CD4-positive, alpha-beta T cell treated with Interleukin-1 beta for 1 hour (primary cell): ENCODE data around the gene PPP1CB.
A peak's percentile ranks its signal among the peaks of the same experiment; 100 is the strongest.
"Not testable (repeated sequence)": the region's sequence is repeated elsewhere in the genome, so short reads cannot be mapped to it uniquely, and the experiment has no call there.

ENCODE experiments used
- DNase-seq, 2 donors: peaks; one replicate each; pipeline ENCODE4 v3.0.0-alpha.2; 2020 to 2022

The PPP1CB gene

GRCh38 chr2:28780496-28780895 is 28.9 kb downstream of the PPP1CB start:
- no peak for DNase-seq

- no peak for DNase-seq
These were observed 30.8 kb downstream of the PPP1CB start for GRCh38 chr2:28782423-28782822.

DNA sequence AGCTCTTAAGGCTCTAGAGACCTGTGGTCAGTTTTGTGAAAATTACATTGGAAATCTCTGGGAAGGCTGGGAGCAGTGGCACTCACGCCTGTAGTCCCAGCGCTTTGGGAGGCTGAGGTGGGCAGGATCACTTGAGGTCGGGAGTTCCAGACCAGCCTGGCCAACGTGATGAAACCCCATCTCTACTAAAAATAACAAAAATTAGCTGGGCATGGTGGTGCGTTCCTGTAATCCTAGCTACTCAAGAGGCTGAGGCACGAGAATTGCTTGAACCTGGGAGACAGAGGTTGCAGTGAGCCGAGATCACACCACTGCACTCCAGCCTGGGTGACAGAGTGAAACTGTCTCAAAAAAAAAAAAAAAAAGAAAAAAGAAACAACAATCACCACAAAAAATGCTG is 32.9 kb downstream of the PPP1CB start:
- DNase-seq, result not testable (repeated sequence)

GRCh38 chr2:28796620-28797019 is 45.0 kb downstream of the PPP1CB start:
- no peak for DNase-seq

DNA sequence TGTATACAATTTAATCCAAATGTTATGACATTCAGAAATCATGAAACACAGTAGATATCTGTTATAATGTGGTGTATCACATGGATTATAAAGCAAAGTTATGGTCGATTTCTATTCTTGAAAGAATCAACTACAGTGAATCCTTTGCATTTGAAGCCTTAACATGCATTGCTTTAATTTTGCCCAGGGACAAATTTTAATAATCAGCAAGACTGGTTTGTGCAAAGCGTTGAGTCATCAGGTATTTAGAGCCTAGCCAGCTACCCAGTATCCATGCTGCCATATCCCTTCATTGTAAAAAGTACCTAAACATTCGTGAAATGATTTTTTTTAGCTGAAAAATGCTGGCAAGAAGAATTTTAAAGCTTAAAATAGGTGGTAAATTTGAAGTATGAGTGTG is 50.1 kb downstream of the PPP1CB start:
- no peak for DNase-seq

DNA sequence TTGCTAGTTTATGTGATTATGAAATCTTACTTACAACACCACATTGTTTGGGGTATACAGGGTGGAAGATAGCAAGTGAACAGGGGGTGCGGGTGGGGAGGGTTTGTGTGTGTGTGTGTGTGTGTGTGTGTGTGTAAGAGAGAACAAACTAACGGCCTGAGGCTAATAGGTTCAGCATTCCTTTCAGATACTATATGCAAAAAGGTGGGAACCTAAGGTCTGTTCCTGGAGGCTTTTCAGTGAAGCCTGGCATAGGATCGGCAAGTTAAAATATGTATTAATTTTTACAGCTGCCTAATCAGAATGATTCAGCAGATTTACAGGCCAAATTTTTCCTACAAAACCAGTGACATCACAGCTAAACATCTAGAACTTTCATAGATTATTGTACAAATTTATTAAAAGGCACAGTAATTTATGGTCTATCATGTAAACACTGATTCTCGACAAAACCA is 51.4 kb downstream of the PPP1CB start:
- DNase-seq, result no peak

DNA sequence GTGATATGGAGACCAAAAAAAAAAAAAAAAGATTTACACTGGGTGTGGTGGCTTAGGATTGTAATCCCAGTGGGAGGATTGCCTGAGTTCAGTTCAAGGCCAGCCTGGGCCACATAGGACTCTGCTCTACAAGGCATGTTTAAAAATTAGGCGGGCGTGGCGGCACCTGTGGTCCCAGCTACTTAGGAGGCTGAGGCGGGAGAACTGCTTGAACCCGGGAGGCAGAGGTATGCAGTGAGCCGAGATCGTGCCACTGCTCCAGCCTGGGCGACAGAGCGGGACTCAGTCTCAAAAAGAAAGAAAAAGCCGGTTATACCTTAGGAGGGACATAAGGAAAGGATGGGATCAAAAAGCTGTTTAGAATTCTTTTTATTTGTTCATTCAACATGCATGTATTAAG is 58.3 kb downstream of the PPP1CB start:
- DNase-seq, result no peak

DNA sequence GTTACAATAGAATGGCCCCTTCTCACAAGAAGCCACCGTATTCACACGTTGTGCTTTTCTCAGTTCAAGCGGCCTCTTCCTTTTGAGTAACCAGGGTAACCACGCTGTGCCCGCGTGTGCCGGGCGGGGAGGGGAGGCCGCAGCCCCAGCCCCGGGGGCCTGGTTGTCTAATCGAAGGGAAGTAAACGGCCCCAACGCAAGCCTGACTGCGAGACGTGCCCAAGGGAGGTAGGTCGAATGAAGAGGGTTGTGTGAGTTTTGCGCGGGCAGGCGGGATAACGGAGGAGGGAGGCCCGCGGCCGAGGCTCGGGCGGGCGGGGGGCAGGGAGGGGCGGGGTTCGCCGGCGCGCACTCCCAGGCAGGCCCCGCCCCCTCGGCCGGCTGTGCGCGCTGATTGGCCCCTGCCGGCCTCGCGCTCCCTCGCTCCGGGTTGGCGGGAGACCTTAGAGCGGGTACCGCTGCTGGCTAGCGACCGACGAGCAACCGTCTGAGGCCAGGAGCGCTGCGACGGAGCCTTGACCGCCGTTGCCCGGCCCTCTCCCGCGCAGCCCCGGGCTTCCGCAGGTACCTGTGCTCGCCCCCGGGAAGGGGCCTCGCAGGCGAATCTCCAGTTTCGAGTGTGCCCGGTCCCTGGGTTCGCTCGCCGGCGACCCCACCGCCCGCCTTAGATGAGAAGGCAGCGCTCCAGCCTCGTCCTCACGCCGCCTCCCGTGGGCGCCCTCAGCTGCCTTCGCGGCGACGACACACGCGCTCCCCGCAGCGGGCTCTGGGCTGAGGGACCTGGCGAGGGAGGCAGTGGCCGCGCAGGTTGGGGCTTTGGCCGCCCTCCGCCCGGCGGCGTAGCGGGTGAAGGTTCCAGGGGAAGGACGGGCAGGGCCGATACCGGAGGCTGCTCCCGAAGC is 59.0 kb downstream of the PPP1CB start, which contains the start of gene SPDYA:
SPDYA (plus strand) TSS at position 451 of the 902 bp plus-strand sequence. CDS start 5,181 bp downstream, outside the sequence.
- DNase-seq, result peak; percentile 83 to 85

DNA sequence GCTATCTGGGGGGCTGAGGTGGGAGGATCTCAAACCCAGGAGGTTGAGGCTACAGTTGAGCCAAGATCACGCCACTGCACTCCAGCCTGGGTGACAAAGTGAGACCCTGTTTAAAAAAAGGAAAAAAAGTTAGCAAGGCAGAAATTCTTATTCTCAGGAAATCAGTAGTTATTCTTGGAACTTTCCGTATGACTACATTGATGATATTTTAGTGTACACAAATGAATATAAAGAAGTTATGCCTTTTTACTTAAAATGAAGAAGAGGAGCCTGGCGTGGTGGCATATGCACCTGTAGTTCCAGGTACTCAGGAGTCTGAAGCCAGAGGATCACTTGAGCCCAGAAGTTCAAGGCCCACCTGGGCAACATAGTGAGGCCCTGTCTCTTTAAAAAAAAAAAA is 66.4 kb downstream of the PPP1CB start:
- no peak for DNase-seq

GRCh38 chr2:28821295-28821958 is 69.8 kb downstream of the PPP1CB start:
- peak; percentile 54 to 78 for DNase-seq

DNA sequence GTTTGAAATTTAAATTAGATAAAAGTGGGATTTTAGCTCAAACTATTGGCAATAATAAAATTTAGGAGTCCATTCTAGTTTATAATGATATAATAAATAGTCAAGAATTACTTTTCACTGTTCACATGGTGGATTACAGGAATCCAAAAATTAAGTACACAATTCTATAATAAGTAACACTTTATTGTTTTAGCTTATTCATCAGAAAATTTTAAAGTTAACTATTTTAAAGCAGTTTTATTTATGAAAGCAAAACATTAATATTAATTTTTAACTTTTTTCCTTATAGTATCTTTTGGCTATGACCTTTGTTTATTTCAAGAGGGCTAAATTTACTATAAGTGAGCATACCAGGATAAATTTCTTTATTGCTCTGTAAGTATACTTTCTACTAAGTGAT is 70.4 kb downstream of the PPP1CB start:
- DNase-seq, result no peak

DNA sequence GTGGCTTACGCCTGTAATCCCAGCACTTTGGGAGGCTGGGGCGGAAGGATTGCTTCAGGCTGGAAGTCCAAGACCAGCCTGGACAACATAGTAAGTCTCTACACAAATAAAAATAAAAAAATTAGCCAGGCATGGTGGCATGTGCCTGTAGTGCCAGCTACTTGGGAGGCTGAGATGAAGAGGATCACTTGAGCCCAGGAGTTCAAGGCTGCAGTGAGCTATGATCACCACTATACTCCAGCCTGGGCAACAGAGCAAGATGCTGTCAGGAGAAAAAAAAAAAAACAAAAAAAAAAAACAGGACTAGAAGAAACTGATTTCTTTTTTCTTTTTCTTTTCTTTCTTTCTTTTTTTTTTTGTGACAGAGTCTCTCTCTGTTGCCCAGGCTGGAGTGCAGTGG is 72.6 kb downstream of the PPP1CB start:
- no peak for DNase-seq

- DNase-seq, result no peak
These were observed 73.2 kb downstream of the PPP1CB start for GRCh38 chr2:28824870-28825269.

- no peak for DNase-seq
These were observed 76.8 kb downstream of the PPP1CB start for GRCh38 chr2:28828382-28828781.

DNA sequence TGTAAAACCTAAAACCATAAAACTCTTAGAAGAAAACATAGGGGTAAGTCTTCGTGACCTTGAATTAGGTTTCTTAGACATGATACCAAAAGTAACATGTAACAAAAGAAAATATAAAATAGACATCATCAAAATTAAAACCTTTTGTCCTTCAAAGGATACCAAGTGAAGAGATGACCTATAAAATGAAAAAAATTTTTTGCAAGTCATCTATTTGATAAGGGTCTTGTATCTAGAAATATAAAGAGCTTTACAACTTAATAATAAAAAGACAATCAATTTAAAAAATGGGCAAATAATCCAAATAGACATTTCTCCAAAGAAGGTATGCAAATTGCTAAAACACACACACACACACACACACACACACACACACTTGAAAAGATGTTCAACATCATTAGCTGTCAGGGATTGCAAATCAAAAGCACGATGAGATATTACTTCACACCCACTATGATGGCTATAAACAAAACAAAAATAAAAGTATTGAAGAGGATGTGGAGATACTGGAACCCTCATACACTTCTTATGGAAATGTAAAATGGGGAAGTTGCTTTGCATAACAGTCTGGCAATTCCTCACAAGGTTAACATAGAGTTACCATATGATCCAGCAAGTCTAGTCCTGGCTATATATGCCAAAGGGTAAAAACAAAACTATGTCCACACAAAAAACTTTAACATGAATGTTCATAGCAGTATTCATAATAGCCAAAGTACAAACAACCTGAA is 82.3 kb downstream of the PPP1CB start:
- no peak for DNase-seq

DNA sequence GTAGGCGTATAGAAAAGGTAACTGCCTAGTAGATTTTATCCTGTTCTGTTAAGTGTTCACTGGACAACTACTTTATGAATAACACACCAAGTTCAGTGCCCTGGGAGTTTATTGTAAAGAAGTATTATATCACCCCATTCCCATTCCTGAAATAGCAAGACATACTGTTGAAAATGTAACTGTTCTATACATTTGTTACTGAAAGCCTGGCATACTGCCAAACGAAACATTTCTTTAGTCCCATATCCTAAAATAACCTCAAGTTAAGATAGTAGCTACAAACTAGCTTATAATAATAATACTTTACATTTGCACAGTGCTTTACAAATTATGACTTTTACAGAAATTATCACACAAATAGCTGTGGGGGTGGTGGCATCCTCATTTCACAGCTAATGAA is 84.2 kb downstream of the PPP1CB start:
- no peak for DNase-seq

- no peak for DNase-seq
These were observed 87.3 kb downstream of the PPP1CB start for GRCh38 chr2:28838971-28839370.

DNA sequence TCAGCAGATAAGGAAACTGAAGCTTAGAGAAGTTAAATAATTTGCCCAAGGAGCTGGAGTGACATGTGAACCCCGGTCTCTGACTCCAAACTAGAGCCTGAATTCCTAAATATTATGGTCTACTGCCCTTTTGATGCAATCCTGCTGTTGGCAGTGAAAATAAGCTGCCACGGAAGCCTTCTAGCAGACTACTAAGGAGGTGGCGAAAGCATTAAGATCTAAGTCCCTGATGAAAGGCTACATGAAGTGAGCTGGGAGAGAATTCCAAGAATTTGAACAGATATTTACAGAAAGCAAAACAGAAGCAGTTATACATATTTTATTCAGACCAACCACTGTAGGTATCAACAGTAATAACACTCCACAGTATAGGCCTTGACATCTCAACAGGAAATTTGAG is 90.4 kb downstream of the PPP1CB start:
- no peak for DNase-seq
